Epithelial cell of esophagus (primary cell): ENCODE data around the gene AK4.
A peak's percentile ranks its signal among the peaks of the same experiment; 100 is the strongest.

Experiments
- DNase-seq: peaks from one replicate; pipeline ENCODE4 v3.0.0; 2010; ENCODE audit warnings: low read depth
- H3K4me3 ChIP-seq: 2 replicates; pipeline ENCODE4 v1.5.1; 2011; ENCODE audit warnings: mild to moderate bottlenecking, low read length, control low read depth
- TF ChIP-seq, protein P1 (sequence below): IDR thresholded peaks from 2 replicates; pipeline ENCODE4 v1.5.1; 2011; ENCODE audit warnings: low read depth, mild to moderate bottlenecking, low read length, control low read depth, inconsistent platforms; ENCODE audit not compliant: insufficient read depth; ENCODE audit errors: missing control alignments

The AK4 gene

GRCh38 chr1:65259816-65260215 is 111.8 kb downstream of the AK4 start:
- DNase-seq = no peak
- no peak overlapping the region for H3K4me3 ChIP-seq
- TF ChIP-seq, protein P1, sequence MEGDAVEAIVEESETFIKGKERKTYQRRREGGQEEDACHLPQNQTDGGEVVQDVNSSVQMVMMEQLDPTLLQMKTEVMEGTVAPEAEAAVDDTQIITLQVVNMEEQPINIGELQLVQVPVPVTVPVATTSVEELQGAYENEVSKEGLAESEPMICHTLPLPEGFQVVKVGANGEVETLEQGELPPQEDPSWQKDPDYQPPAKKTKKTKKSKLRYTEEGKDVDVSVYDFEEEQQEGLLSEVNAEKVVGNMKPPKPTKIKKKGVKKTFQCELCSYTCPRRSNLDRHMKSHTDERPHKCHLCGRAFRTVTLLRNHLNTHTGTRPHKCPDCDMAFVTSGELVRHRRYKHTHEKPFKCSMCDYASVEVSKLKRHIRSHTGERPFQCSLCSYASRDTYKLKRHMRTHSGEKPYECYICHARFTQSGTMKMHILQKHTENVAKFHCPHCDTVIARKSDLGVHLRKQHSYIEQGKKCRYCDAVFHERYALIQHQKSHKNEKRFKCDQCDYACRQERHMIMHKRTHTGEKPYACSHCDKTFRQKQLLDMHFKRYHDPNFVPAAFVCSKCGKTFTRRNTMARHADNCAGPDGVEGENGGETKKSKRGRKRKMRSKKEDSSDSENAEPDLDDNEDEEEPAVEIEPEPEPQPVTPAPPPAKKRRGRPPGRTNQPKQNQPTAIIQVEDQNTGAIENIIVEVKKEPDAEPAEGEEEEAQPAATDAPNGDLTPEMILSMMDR = no peak

DNA sequence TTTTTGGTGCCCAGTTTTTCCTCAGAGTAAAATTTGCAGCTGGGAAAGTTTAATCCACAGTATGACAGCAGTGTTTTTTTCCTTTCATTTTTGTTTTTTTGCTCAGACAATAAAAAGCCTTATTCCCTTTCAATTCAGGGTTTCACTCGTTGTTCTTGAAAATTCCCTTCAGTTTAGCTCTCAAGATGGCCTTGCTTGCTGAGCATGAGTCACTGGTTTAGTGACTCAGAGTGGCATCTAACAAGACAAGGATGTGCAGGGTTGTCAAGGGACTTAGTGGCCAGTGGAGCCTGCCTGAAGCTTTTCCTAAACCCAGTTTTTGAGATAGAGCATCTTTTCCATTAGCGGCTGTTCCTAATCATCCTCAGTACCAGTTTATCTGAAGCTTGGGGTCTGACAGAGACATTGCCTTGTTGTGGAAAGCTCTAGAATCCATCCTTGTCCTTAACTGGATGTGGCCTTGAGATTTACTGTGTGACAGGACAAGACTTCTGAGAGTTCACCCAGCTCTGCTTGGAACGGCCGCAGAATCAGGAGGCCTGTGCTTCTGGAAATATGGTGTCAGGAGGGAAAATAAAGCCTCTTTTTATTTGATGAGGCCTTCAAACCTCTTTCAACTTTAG is 113.0 kb downstream of the AK4 start:
- TF ChIP-seq, protein P1 = no peak
- no peak overlapping the region for H3K4me3 ChIP-seq
- DNase-seq = peak; percentile 85

- TF ChIP-seq, protein P1 = no peak
- H3K4me3 ChIP-seq = no peak overlapping the region
- DNase-seq = no peak
These were observed 115.3 kb downstream of the AK4 start for GRCh38 chr1:65263286-65263685.

DNA sequence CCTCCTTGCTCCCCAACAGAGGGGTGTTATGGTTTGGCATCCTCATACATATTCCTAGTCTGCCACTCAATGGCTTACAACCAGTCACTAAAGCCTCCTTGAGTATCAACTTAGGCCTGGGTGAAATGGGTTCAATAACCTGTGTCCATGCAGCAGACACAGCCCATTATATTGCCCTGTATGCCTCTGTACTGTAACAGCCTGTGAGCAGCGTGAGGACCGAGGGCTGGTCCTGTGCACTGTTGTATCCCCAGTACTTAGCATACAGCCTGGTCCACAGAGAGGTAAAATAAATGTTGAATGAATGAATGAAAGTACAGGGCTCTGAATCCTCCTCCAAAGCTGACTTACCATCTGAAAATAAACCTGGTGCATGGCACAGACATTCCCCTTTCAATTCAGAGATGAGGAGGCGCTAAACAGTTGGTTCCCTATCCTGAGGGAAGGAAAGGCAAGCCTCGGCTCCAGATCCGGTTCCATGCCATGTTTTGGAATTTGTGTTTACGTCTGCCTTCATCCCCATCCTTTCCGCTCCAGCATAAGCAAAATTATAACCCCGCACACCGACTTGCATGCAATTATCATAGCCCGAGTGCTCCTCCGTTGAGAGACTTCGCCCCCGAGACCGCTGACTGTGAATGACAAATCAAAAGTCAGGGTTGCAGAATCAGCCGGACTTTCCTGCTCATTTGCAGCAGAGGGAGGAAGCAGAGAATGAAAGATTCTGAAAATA is 116.4 kb downstream of the AK4 start:
- peak; percentile 74 for DNase-seq
- peak overlapping the region; percentile 31 for H3K4me3 ChIP-seq

DNA sequence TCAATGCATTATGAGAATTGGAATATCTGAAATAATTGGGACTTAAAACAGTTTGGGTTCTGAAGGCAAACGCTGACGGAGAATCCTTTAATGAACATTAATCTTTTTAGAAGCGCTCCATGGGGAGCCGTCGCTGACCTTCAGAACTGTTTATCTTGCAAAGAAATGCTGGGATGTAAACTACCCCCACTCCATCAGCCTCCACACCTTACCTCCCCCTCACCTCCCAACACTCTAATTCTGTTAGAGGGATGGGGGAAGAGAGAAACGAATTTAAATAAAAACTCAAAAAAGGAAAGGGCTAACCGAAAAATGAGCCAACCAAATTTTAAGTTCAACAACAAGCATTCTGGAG is 117.3 kb downstream of the AK4 start:
- DNase-seq = no peak
- H3K4me3 ChIP-seq = peak overlapping the region; percentile 45
- TF ChIP-seq, protein P1 = no peak

More for the DNA sequence above, 116.4 kb downstream of the AK4 start:
- TF ChIP-seq, protein P1 = no peak

DNA sequence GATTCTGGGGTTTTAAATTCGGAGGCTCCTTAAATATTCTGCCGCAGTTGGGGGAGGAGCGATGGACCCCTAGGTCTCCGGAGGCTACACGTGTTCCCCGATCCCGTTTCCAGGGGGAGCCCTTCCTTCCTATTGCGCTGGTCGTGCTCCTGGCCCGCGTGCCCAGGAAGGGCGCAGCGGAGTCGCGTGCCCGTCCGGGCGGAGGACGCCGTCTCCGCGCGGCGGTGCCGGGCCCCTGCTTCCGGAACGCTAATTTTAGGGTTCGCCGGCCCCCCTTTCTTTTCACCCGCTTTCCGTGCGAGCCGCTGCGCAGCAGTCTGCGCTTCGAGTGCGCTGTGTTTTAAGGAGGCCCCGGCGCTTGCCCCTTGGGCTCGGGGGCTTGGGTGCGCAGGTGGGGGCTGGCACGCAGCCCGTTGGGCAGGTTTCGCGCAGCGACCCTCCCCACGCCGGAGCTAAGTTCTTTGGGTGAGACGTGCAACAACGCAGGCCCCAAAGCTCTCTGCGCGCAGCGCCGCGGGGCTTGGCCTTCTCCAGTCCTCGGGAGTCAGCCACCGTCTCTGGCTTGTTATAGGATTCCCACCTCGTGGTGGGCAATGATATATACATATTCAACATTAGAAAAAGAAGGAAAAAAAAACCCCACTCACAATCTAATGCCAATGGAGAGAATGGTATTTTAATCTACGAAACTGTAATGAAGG is 117.8 kb downstream of the AK4 start:
- peak; percentile 51 for DNase-seq
- TF ChIP-seq, protein P1 = peak; percentile 26
- peak overlapping the region; percentile 45 for H3K4me3 ChIP-seq
